Stomach (tissue), 4 donors: ENCODE data around the gene TRIO.

Source experiments
- CTCF ChIP-seq, 7 experiments: fragments of 450-650 bp in 4 of 7; fragments of 200-600 bp in 3 of 7; sonication (generic) in 3 of 7; IDR thresholded peaks; one replicate each; pipeline ENCODE4 v1.5.1; 2016 to 2019; ENCODE audit warnings: antibody characterized with exemption in 7 of 7, control low read depth in 2 of 7, mild to moderate bottlenecking in 1 of 7
- POLR2A ChIP-seq, 4 donors: fragments of 450-650 bp; IDR thresholded peaks; one replicate each; pipeline ENCODE4 v1.6.1; 2016; ENCODE audit warnings: antibody characterized with exemption in 4 of 4, control low read depth in 2 of 4, mild to moderate bottlenecking in 1 of 4, moderate library complexity in 1 of 4
- POLR2AphosphoS5 ChIP-seq, 3 donors: sonication (generic); formaldehyde crosslinking; IDR thresholded peaks; one replicate each; pipeline ENCODE4 v1.6.1; 2016; ENCODE audit warnings: antibody characterized with exemption in 3 of 3

GRCh38 chr5:14236757-14237156 is 93.6 kb downstream of the TRIO start:
- no peak for TF ChIP-seq CTCF (IDR thresholded peaks at IDR 0.05)
- TF ChIP-seq POLR2A (IDR thresholded peaks at IDR 0.05), result no peak
- no peak for TF ChIP-seq POLR2AphosphoS5 (IDR thresholded peaks at IDR 0.05)
